Measurements from ENCODE around the gene SHLD2.
A peak's percentile ranks its signal among the peaks of the same experiment; 100 is the strongest.
"Not testable (repeated sequence)": the region's sequence is repeated elsewhere in the genome, so short reads cannot be mapped to it uniquely, and the experiment has no call there.

Gene SHLD2

GRCh38 chr10:87142230-87143108 lies 47.5 kb downstream of the SHLD2 start:
- DNase-seq (ENCODE audit: low read depth, low spot score): not testable (repeated sequence)

GRCh38 chr10:87143109-87143418 lies 48.1 kb downstream of the SHLD2 start:
- not testable (repeated sequence) for DNase-seq (ENCODE audit: low read depth, low spot score)

GRCh38 chr10:87145598-87145997 lies 50.6 kb downstream of the SHLD2 start:
- not testable (repeated sequence) for DNase-seq (ENCODE audit: low read depth, low spot score)

GRCh38 chr10:87149020-87149609 lies 54.1 kb downstream of the SHLD2 start:
- DNase-seq (ENCODE audit: low read depth, low spot score): not testable (repeated sequence)

- not testable (repeated sequence) for DNase-seq (ENCODE audit: low read depth, low spot score)
Observed at GRCh38 chr10:87151516-87151915, 56.5 kb downstream of the SHLD2 start.

- DNase-seq (ENCODE audit: low read depth, low spot score): not testable (repeated sequence)
Observed at GRCh38 chr10:87156841-87157240, 61.8 kb downstream of the SHLD2 start.

GRCh38 chr10:87157821-87158220 lies 62.8 kb downstream of the SHLD2 start:
- DNase-seq (ENCODE audit: low read depth, low spot score): not testable (repeated sequence)

DNA sequence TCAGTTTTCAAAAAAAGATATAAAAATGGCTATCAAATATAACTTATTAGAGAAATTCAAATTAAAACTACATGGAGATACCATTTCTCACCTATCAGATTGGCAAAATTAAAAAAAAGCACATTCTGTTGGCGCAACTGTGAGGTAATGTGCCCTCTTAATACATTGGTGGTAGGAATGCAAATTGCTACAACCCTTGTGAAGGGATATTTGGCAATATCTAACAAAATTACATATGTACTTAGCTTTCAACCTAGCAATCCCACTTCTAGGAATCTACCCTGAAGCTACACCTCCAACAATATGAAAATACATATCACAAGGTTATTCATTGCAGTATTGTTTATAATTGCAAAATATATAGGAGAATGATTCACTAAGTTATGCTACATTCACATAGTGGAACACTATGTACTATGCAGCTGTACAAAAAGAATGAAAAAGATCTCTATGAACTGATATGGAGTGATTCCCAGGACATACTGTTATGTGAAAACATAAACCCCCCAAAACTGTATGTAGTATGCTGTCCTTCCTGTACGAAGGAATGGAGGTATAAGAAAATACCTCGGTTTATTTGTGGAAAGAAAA lies 67.8 kb downstream of the SHLD2 start:
- not testable (repeated sequence) for DNase-seq (ENCODE audit: low read depth, low spot score)

DNA sequence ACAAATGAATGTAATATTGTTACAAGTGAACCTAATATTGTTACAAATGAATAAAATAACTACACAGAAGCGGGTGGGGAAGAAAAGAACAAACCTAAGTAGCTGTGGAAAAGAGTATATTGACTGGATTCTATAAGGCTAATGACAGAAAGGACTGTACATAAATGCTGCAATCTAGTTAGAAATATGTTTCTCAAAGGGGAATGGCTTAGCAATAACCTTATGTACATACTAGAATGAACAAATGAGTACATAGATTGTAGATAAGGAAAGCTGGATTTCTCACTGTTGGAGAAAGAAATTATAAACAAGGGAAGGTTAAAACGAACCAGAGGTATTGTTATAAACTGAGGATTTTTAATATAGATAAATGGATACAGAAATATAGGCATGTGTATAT lies 68.4 kb downstream of the SHLD2 start:
- not testable (repeated sequence) for DNase-seq (ENCODE audit: low read depth, low spot score)

- not testable (repeated sequence) for DNase-seq (ENCODE audit: low read depth, low spot score)
Observed at GRCh38 chr10:87169857-87170256, 74.9 kb downstream of the SHLD2 start.

- not testable (repeated sequence) for DNase-seq (ENCODE audit: low read depth, low spot score)
Observed at GRCh38 chr10:87170705-87171104, 75.7 kb downstream of the SHLD2 start.

- DNase-seq (ENCODE audit: low read depth, low spot score): not testable (repeated sequence)
Observed at GRCh38 chr10:87171670-87172069, 76.7 kb downstream of the SHLD2 start.

- DNase-seq (ENCODE audit: low read depth, low spot score): not testable (repeated sequence)
Observed at GRCh38 chr10:87172178-87172577, 77.2 kb downstream of the SHLD2 start.

DNA sequence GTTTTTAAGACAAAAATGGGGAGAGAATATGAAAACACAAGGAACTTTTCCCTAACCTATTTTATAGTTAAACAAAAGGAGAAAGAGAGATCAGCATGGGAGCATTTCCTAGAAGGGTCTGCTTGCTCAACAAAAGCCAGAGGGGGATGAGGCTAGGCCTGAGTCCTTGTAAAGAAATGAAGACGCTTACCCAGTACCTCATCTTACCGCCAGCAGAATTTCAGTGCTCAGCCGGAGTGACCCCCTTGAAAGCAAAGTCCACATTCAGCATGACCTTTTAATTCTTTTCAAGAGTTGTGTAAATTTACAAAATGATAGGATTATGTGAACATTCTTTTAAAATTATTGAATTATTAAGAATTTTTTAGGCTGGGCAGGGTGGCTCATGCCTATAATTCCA lies 82.6 kb downstream of the SHLD2 start:
- not testable (repeated sequence) for DNase-seq (ENCODE audit: low read depth, low spot score)

DNA sequence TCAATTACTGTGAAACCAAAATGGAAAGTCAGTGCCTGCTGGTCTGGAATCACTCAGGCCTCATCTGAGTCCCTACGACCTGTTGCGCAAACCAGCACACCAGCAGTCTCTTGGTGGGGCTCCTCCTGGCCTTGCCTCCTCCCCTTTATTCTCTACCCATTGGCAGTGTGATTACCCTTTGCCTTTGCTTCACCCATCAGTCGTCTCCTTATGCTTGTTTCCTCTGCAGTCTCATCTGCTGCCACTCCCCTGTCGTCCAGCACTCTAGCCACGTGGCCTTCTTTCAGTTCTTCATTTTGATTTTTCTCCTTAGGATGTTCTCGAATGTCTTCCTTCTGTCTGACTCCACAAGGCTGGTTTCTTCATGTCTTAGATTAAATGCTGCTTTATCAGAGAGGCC lies 89.4 kb downstream of the SHLD2 start:
- DNase-seq (ENCODE audit: low read depth, low spot score): not testable (repeated sequence)

DNA sequence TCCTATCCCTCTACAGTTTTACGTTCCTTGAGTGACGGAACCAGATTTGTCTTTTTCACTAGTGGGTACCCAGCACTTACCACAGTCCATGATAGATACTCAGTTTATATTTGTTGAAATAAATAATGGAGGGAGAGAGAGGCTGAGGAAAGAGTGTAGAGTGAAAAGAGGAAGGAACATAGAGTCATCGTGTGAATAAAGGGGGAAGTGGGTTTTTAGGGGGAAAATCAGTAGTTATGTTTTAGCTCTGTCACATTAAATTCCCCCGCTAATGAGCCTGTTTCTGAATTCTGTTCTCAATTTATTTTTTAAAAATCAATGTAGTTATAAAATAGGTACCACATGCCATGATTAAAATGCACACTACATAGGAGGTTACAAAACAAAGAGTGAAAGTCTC lies 91.0 kb downstream of the SHLD2 start:
- not testable (repeated sequence) for DNase-seq (ENCODE audit: low read depth, low spot score)

- not testable (repeated sequence) for DNase-seq (ENCODE audit: low read depth, low spot score)
Observed at GRCh38 chr10:87187573-87187972, 92.6 kb downstream of the SHLD2 start.

- not testable (repeated sequence) for DNase-seq (ENCODE audit: low read depth, low spot score)
Observed at GRCh38 chr10:87191841-87192240, 96.8 kb downstream of the SHLD2 start.

DNA sequence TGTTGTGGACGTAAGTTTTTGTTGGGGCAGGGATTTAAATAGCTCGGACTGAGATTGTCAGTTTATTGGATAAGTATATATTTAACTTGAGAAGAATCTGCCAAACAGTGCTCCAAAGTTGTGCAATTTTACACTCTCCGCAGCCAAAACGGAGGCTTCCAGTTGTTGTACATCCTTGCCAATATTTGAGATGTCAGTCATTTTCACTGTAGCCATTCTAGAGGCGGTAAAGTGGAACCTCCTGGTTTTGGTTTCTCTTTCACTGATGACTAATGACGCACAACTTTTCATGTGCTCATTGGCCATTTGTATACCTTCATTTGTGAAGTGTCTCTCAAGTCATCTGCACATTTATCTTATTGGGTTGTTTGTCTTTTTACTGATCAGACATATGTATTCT lies 105.9 kb downstream of the SHLD2 start:
- peak; percentile 14 for DNase-seq (ENCODE audit: low read depth, low spot score)

DNA sequence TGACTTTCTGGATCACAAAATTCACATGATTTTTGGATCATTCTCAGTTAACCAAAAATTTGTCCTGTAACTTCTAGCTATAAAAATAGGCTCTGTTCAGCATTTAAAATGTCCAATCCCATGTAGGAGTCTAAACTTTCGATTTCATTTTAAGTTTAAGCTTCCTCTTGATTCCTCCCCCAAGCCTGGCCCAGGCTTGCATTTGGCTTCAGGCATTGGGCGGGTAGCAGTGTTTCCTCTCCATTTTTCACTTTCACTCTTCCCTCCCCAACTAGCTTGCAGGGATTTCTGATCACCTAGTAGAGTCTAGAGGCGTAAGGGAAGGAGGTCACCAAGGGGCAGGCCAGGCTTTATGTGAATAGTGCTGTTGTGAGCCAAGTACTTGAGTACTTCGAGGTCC lies 109.8 kb downstream of the SHLD2 start:
- not testable (repeated sequence) for DNase-seq (ENCODE audit: low read depth, low spot score)

DNA sequence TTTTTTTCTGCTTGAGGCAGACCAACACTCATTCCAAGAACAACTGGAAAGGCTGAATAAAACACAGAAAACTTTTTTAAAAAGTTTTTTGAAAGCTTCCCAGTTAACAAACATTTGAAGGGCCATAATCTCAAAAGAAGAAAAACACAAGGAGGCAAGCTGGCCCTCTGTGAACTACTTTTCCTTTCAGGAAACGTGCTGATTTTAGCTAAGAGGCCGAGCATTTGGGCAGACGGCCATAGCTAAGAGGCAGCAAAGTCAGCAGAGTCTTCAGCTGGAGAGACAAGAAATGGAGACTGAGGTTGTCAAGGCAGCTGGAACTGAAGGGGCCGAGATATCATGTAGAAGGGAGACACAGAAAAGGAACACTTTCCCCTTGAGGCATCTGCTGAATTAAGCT lies 111.9 kb downstream of the SHLD2 start:
- DNase-seq (ENCODE audit: low read depth, low spot score): not testable (repeated sequence)

GRCh38 chr10:87210309-87210708 lies 115.3 kb downstream of the SHLD2 start:
- DNase-seq (ENCODE audit: low read depth, low spot score): not testable (repeated sequence)

- DNase-seq (ENCODE audit: low read depth, low spot score): not testable (repeated sequence)
Observed at GRCh38 chr10:87211848-87212247, 116.8 kb downstream of the SHLD2 start.

Data from activated CD4-positive, CD25-positive, alpha-beta regulatory T cell treated with anti-CD3 and anti-CD28 coated beads, Interleukin-2, amount 50 U/mL, for 16 hours (primary cell).